ENCODE results near the gene SLC36A1.
"Not testable (repeated sequence)": the region's sequence is repeated elsewhere in the genome, so short reads cannot be mapped to it uniquely, and the experiment has no call there.

SLC36A1 gene

DNA sequence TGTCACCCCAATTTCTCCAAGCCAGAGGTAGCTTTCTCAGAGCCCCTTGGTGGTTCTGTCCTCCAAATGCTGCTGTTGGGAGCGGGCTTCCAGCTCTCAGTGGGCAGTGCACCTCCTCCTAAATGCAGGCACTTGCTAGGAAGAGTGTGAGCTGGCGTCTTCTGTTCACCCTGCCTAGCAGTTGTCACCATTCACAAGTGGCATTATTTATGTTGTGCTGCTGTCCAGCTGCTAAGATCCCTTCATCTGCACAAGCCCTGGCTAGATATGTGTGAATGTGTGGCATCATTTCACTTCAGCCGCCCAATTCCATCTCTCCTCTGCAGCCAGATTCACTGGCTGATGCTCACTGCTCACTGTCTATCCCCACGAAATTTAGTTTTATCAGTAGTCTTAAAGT lies 43.7 kb downstream of the SLC36A1 start:
- no peak for DNase-seq

GRCh38 chr5:151492729-151493128 lies 45.3 kb downstream of the SLC36A1 start:
- no peak for DNase-seq

DNA sequence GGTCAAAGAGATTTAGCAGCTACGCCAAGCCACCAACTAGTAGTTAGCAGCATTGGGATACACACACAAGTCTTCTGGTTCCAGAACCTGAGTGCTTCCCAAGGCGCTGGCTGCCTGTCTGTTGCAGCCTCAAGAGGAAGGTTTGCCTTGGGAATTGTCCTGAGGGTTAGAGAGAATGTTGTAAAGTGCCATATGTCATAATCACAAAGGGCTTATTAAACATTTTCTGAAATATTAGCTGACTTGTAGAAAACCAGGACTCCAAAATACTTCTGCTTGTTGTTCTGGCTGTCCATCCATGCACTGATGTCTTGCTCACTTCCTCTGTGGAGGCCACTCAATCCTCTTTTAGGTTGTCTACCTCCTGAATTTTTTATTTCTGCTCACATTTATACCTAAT lies 46.3 kb downstream of the SLC36A1 start:
- no peak for DNase-seq

GRCh38 chr5:151495320-151495719 lies 47.9 kb downstream of the SLC36A1 start:
- no peak for DNase-seq

DNA sequence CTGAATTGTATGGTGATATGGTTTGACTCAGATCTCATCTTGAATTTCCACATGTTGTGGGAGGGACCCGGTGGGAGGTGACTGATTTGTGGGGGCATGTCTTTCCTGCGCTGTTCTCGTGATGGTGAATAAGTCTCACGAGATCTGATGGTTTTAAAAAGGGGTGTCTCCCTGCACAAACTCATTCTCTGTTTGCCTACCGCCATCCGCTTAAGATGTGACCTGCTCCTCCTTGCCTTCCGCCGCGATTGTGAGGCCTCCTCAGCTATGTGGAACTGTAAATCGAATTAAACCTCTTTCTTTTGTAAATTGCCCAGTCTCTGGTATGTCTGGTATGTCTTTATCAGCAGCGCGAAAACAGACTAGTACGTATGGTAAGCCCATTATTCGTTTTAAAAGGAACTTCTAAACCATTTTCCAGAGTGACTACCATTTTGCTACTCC lies 48.7 kb downstream of the SLC36A1 start:
- no peak for DNase-seq

DNA sequence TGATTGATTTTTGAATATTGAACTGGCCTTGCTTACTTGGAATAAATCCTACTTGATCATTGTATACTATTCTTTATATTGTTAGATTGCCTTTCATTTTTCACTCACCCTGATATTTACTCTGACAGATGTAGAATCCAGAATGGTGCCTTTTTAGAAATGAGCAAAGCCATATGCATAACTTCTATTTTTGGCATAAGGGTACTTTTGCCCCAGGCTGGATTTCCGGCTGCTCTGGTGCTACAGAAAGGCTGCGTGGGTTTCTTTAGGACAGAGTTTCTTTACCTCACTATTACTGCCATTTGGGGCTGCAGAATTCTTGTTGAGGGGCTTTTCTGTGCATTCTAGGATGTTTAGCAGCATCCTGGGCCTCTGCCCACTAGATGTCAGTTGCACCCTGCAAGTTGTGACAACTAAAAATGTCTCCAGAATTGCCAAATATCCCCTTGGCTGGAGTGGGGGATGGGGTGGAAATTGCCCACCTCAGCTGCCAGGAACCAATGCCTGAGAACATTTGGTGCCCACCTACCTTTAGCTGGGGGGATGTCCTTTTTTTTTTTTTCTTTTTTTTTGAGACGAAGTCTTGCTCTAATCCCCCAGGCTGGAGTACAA lies 50.1 kb downstream of the SLC36A1 start:
- DNase-seq = no peak

GRCh38 chr5:151498395-151499155 lies 51.2 kb downstream of the SLC36A1 start:
- no peak for DNase-seq

DNA sequence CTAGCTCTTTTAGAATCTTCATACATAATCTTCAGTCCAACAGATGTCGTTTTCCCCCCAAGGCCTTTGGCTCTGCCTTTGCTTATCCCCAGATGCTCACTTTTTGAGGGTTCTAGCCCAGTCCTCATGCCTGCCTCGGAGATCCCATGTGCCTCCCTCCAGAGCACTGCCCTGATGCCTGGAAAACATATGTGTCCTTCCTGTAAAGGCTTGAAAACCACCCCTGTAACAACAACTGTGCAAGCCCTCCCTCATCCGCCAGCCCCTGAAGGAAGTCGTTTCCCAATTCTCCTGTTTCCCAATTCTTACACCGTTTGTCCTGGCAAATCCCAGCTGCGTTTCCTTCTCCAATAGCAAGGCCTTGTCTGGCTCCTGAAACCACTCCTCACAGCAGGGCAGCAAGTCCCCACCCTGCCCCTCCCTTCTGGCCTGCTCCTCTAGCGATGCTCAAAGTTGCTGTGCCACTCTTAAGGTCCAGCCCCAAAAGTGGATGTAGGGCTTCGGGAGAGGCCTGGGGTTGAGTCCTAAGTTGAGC lies 52.2 kb downstream of the SLC36A1 start:
- DNase-seq = no peak

DNA sequence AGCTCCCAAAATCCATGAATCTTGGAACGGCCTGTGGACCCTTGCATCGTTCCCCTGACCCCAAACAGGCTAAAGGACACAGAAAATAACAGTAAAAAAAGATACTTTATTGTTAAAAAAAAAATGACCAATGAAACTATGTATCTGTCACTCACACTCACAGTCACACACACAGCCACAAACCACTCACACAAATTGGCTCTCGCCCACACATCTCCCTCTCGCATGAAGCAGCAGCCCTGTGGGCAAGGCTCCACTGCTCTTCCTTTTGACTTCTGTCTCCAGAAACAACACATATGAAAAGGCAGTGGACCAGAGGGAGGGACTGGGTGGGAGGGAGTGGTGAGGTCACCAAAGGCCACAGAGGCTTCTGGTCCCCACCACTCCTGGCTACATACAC lies 56.6 kb downstream of the SLC36A1 start:
- DNase-seq = no peak

DNA sequence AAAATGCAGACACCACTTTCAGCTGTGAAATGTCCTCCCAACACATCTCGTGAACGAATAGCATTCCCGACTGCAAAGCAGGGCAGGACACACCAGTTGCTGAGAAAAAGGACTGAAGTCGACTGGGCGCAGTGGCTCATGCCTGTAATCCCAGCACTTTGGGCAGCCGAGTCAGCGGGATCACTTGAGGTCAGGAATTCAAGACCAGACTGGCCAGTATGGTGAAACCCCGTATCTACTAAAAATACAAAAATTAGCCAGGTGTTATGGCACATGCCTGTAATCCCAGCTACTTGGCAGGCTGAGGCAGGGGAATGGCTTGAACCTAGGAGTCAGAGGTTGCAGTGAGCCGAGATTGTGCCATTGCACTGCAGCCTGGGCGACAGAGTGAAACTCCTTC lies 60.9 kb downstream of the SLC36A1 start:
- not testable (repeated sequence) for DNase-seq

DNA sequence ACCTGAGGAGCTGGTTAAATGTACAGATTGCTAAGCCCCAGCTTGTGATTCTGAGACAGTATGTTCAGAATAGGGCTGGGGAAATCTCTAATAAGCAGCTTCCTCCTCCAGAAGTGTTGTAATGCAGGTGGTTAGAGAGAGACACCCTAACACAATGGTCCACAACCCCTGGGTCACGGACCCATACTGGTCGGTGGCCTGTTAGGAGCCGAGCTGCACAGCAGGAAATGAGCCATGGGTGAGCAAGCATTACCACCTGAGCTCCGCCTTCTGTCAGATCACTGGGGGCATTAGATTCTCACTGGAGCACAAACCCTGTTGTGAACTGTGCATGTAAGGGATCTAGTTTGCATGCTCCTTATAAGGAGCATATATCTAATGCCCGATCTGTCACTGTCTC lies 61.8 kb downstream of the SLC36A1 start:
- DNase-seq = no peak

- no peak for DNase-seq
These were observed 62.4 kb downstream of the SLC36A1 start for GRCh38 chr5:151509836-151510235.

GRCh38 chr5:151517122-151517920 lies 69.9 kb downstream of the SLC36A1 start:
- DNase-seq = no peak

GRCh38 chr5:151520294-151520693 lies 72.9 kb downstream of the SLC36A1 start:
- DNase-seq = no peak

GRCh38 chr5:151522226-151522625 lies 74.8 kb downstream of the SLC36A1 start:
- no peak for DNase-seq

DNA sequence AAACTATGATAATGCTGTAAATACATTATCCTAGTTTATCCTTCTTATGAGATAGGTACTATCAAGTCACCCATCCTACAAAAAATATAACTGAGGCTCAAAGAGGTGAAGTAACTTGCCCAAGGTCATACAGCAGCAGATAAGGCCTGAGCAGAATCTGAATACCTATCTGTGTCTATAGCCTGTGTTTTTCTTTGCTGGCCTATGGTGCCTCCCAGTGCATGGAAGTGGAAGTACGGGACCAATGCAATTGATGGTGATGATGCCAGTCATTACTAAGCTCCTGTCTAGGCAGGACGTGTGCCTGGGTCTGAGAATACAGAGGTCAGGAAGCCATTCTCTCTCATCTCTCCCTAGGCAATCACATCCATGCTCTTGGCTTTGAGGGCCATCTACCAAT lies 75.9 kb downstream of the SLC36A1 start:
- DNase-seq = no peak

DNA sequence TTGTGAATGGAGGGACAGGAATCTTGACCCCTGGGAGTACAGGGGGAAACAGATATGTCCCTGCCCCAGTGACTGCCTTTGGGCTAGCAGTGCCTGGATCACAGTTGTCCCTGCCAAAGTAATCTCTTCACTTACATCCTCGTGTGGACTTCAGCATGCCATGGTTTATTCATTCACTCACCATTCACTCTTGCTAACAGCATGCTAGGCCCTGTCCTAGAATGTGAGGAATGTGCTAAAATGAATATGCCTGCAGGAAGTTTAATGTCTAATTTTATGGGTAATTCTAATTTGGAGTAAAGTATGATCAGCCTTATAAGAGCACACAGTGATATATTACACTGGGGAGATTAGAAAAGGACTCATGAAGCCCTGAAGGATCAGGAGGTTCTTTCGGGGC lies 80.8 kb downstream of the SLC36A1 start:
- no peak for DNase-seq

DNA sequence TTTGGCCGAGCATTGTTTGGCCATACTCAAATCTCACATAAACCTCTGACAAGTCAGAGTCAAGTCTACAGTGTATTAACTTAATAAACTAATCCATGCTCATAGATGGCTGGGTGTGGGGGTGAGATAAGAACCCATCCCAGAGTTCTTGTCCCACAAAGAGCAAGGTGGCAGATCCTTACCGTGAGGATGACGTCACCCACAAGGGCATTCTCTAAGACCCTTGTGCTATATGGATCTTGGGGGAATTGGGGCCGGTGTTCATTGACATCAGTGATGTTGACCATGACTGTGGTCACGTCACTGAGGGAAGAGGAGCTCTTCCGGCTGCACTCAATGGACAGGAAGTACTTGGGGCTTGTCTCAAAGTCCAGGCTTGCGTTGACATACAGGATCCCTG lies 81.6 kb downstream of the SLC36A1 start:
- DNase-seq = no peak

DNA sequence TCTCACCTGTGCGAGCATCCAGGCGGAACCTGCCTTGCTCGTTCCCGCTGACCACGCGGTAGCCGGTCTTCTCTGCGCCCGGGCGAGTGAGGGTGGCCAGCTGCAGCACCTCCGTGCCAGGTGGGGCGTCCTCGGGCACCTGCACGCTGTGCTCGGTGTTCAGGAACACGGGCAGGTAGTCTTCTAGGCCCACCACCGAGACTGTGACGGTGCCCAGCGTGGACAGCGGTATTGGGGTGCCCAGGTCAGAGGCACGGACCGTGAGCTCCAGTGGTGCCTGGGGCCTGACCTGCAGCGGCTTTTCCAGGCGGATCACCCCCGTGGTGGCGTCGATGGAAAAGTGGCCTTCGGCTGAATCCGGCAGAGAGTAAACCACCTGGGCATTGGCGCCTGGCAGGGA lies 84.2 kb downstream of the SLC36A1 start:
- no peak for DNase-seq

- no peak for DNase-seq
These were observed 85.0 kb downstream of the SLC36A1 start for GRCh38 chr5:151532416-151532815.

DNA sequence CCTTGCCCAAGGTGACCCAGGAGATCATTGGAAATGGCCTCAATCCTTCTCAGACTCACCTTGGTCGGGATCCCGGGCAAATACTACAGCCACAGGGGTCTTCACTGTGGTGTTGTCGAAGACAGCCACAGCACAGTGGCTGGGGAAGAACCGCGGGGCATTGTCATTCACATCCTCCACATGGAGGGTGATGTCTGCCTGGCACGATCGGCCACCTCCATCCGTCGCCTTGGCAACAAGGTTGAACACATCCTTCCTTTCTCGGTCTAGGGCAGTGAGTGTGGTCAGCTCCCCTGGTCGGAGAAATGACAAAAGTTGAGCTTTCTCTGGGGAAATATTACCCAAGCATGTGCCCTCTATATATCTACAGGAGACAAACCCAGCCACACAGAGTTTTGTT lies 86.9 kb downstream of the SLC36A1 start:
- no peak for DNase-seq

DNA sequence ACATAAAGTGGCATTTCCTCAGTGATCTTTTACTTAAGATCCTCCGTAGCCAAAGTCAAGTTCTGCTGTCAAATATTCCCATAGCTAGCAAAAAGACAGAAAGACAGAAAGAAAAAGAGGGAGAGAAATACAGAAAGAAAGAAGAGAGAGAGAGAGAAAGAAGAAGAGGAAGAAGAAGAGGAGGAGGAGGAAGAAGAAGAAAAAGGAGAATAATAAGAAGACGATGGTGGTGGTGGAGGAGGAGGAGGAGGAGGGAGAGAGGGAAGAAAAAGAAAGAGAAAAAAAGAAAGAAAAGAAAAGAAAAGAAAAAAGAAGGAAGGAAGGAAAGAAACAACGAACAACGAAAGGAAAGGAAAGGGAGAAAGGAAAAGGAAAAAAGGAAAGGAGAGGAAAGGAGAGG lies 89.6 kb downstream of the SLC36A1 start:
- DNase-seq = no peak

GRCh38 chr5:151541571-151541970 lies 94.2 kb downstream of the SLC36A1 start:
- no peak for DNase-seq

Measured in activated naive CD4-positive, alpha-beta T cell (primary cell).